Neural progenitor cell (in vitro differentiated cells): ENCODE measurements around the gene NXPH3. TPM values are rescaled to one million over a fixed set of nuclear protein-coding genes. Genes with fewer than 3 reads are reported as not detected.

Source experiments
- DNase-seq: peaks from one replicate; pipeline ENCODE4 v3.0.0-alpha.2; 2016; ENCODE audit warnings: low spot score
- H2AFZ ChIP-seq: fragments of 200-600 bp; sonication (generic); replicated peaks from 2 replicates; pipeline ENCODE4 v1.6.1; 2016; ENCODE audit warnings: antibody characterized with exemption
- H3F3A ChIP-seq: fragments of 200-600 bp; sonication (generic); 2 replicates; pipeline ENCODE4 v1.6.1; 2016; ENCODE audit warnings: antibody characterized with exemption, low read depth
- H3K27ac ChIP-seq: fragments of 200-600 bp; sonication (generic); 2 replicates; pipeline ENCODE4 v1.5.1; 2016; ENCODE audit warnings: mild to moderate bottlenecking
- H3K27me3 ChIP-seq: fragments of 200-600 bp; sonication (generic); 2 replicates; pipeline ENCODE4 v1.6.1; 2016; ENCODE audit warnings: mild to moderate bottlenecking, moderate library complexity
- H3K36me3 ChIP-seq: fragments of 200-600 bp; sonication (generic); 2 replicates; pipeline ENCODE4 v1.5.1; 2016
- H3K4me1 ChIP-seq: fragments of 200-600 bp; sonication (generic); 2 replicates; pipeline ENCODE4 v1.6.1; 2016; ENCODE audit warnings: mixed run types
- H3K4me2 ChIP-seq: fragments of 200-600 bp; sonication (generic); 2 replicates; pipeline ENCODE4 v1.6.1; 2016
- H3K4me3 ChIP-seq: fragments of 200-600 bp; sonication (generic); 2 replicates; pipeline ENCODE4 v1.5.1; 2016
- H3K79me2 ChIP-seq: fragments of 200-600 bp; sonication (generic); 2 replicates; pipeline ENCODE4 v1.6.1; 2016; ENCODE audit warnings: low read depth
- H3K9ac ChIP-seq: fragments of 200-600 bp; sonication (generic); 2 replicates; pipeline ENCODE4 v1.6.1; 2016
- H3K9me3 ChIP-seq: fragments of 200-600 bp; sonication (generic); 2 replicates; pipeline ENCODE4 v1.5.1; 2016; ENCODE audit warnings: low read depth
- H4K20me1 ChIP-seq: fragments of 200-600 bp; sonication (generic); 2 replicates; pipeline ENCODE4 v1.6.1; 2016; ENCODE audit warnings: low read depth
- H3K27ac Mint-ChIP-seq: 3 replicates; pipeline ENCODE4 v1.8.0; 2021; ENCODE audit warnings: mixed read lengths
- H3K27me3 Mint-ChIP-seq: 2 replicates; pipeline ENCODE4 v1.8.0; 2022; ENCODE audit warnings: low read depth, mild to moderate bottlenecking, inconsistent platforms, moderate library complexity, mixed read lengths; ENCODE audit not compliant: insufficient read depth
- H3K36me3 Mint-ChIP-seq: 3 replicates; pipeline ENCODE4 v1.8.0; 2021; ENCODE audit warnings: mixed read lengths
- H3K4me1 Mint-ChIP-seq: 3 replicates; pipeline ENCODE4 v1.8.0; 2021; ENCODE audit warnings: mixed read lengths
- H3K4me3 Mint-ChIP-seq: 3 replicates; pipeline ENCODE4 v1.8.0; 2021; ENCODE audit warnings: mild to moderate bottlenecking, moderate library complexity, mixed read lengths
- H3K9me3 Mint-ChIP-seq: 3 replicates; pipeline ENCODE4 v1.8.0; 2020; ENCODE audit warnings: mixed read lengths
- CTCF ChIP-seq: fragments of 200-600 bp; sonication (generic); IDR thresholded peaks from 2 replicates; pipeline ENCODE4 v1.5.1; 2017; ENCODE audit warnings: antibody characterized with exemption, mild to moderate bottlenecking
- EZH2 ChIP-seq: fragments of 200-600 bp; sonication (generic); IDR thresholded peaks from 2 replicates; pipeline ENCODE4 v1.6.1; 2017; ENCODE audit warnings: antibody characterized with exemption, mild to moderate bottlenecking, moderate library complexity
- EZH2phosphoT487 ChIP-seq: fragments of 200-600 bp; sonication (generic); IDR thresholded peaks from 2 replicates; pipeline ENCODE4 v1.6.1; 2017; ENCODE audit warnings: antibody characterized with exemption
- total RNA-seq: library from RNA; depleted of rRNA; stranded (reverse); fragments of >200 nt; gene quantifications from 2 replicates; pipeline ENCODE4 v1.2.3, GENCODE V29; 2015; ENCODE audit warnings: low replicate concordance

The NXPH3 gene
- total RNA-seq, 1 donor from 2014 or later, result 3.6 TPM

- Histone ChIP-seq H3K27ac (no peak overlapping the region), H3K9me3 (no peaks in the 10 kb centered on the region), H3K27me3 (no peaks in the 10 kb centered on the region), H3K4me1 (no peaks in the 10 kb centered on the region), H3K9ac (no peak overlapping the region), H3K4me3 (no peak overlapping the region), H3K36me3 (no peaks in the 10 kb centered on the region), H3F3A (no peaks in the 10 kb centered on the region), H4K20me1 (peaks cover 17% of the 10 kb centered on the region), H3K4me2 (no peak overlapping the region), H2AFZ (no peak overlapping the region), H3K79me2 (peaks cover 7% of the 10 kb centered on the region)
- Mint-ChIP-seq H3K4me3 (no peak overlapping the region), H3K4me1 (no peaks in the 10 kb centered on the region), H3K27ac (no peak overlapping the region), H3K27me3 (no peaks in the 10 kb centered on the region), H3K36me3 (peaks cover 20% of the 10 kb centered on the region), H3K9me3 (no peaks in the 10 kb centered on the region)
- DNase-seq, result no peak
- TF ChIP-seq CTCF (no peak), EZH2phosphoT487 (no peak), EZH2 (no peak)
Measured at GRCh38 chr17:49613182-49613800, 37.6 kb downstream of the NXPH3 start.

- no peaks in the 10 kb centered on the region for H3K4me1 ChIP-seq
- Mint-ChIP-seq H3K27ac (no peak overlapping the region), H3K9me3 (no peaks in the 10 kb centered on the region), H3K4me1 (no peaks in the 10 kb centered on the region), H3K4me3 (no peak overlapping the region), H3K27me3 (no peaks in the 10 kb centered on the region), H3K36me3 (peaks cover 25% of the 10 kb centered on the region)
- peak; percentile 21 for DNase-seq
- no peak overlapping the region for H3K4me3 ChIP-seq
- H3K4me2 ChIP-seq, result no peak overlapping the region
- H3K36me3 ChIP-seq, result no peaks in the 10 kb centered on the region
- no peaks in the 10 kb centered on the region for H3F3A ChIP-seq
- H2AFZ ChIP-seq, result no peak overlapping the region
- H3K79me2 ChIP-seq, result peaks cover 7% of the 10 kb centered on the region
- H3K27me3 ChIP-seq, result no peaks in the 10 kb centered on the region
- TF ChIP-seq CTCF (peak; percentile 37), EZH2phosphoT487 (no peak)
- H3K27ac ChIP-seq, result no peak overlapping the region
- no peaks in the 10 kb centered on the region for H3K9me3 ChIP-seq
- H3K9ac ChIP-seq, result no peak overlapping the region
- peaks cover 17% of the 10 kb centered on the region for H4K20me1 ChIP-seq
Measured at GRCh38 chr17:49616086-49616485, 40.4 kb downstream of the NXPH3 start.

GRCh38 chr17:49616601-49617131 is 41.0 kb downstream of the NXPH3 start:
- H3F3A ChIP-seq, result no peaks in the 10 kb centered on the region
- H3K4me3 Mint-ChIP-seq, result no peak overlapping the region
- H3K27ac ChIP-seq, result no peak overlapping the region
- no peaks in the 10 kb centered on the region for H3K4me1 Mint-ChIP-seq
- peaks cover 17% of the 10 kb centered on the region for H4K20me1 ChIP-seq
- H3K36me3 Mint-ChIP-seq, result peaks cover 24% of the 10 kb centered on the region
- no peak overlapping the region for H3K9ac ChIP-seq
- H3K9me3 Mint-ChIP-seq, result no peaks in the 10 kb centered on the region
- no peak for TF ChIP-seq EZH2
- H3K36me3 ChIP-seq, result no peaks in the 10 kb centered on the region
- peaks cover 7% of the 10 kb centered on the region for H3K79me2 ChIP-seq
- no peak overlapping the region for H2AFZ ChIP-seq
- DNase-seq, result no peak
- H3K27me3 ChIP-seq, result no peaks in the 10 kb centered on the region
- no peak overlapping the region for H3K27ac Mint-ChIP-seq
- no peaks in the 10 kb centered on the region for H3K9me3 ChIP-seq
- H3K4me3 ChIP-seq, result no peak overlapping the region
- H3K4me1 ChIP-seq, result no peaks in the 10 kb centered on the region
- H3K27me3 Mint-ChIP-seq, result no peaks in the 10 kb centered on the region
- no peak overlapping the region for H3K4me2 ChIP-seq

- no peaks in the 10 kb centered on the region for H3K9me3 ChIP-seq
- Mint-ChIP-seq H3K27me3 (no peaks in the 10 kb centered on the region), H3K27ac (no peak overlapping the region), H3K4me1 (no peaks in the 10 kb centered on the region), H3K36me3 (peaks cover 30% of the 10 kb centered on the region), H3K4me3 (no peak overlapping the region), H3K9me3 (no peaks in the 10 kb centered on the region)
- no peak overlapping the region for H3K4me3 ChIP-seq
- H3K79me2 ChIP-seq, result peaks cover 7% of the 10 kb centered on the region
- H3F3A ChIP-seq, result no peaks in the 10 kb centered on the region
- no peak overlapping the region for H3K9ac ChIP-seq
- TF ChIP-seq EZH2phosphoT487, result no peak
- no peak for TF ChIP-seq CTCF
- no peak for TF ChIP-seq EZH2
- no peaks in the 10 kb centered on the region for H3K4me1 ChIP-seq
- H3K36me3 ChIP-seq, result no peaks in the 10 kb centered on the region
- peaks cover 21% of the 10 kb centered on the region for H4K20me1 ChIP-seq
- no peak for DNase-seq
- no peak overlapping the region for H3K4me2 ChIP-seq
- H3K27ac ChIP-seq, result no peak overlapping the region
- H3K27me3 ChIP-seq, result no peaks in the 10 kb centered on the region
- H2AFZ ChIP-seq, result no peak overlapping the region
Measured at GRCh38 chr17:49618028-49618611, 42.4 kb downstream of the NXPH3 start.
